Globus pallidus (tissue), 1 donor: ENCODE data around the gene CEACAM6.

Experiments used
- DNase-seq: peaks from one replicate; pipeline ENCODE4 v3.0.0-alpha.2; 2015; ENCODE audit warnings: low spot score

CEACAM6 gene

GRCh38 chr19:41796362-41796761, 41.0 kb downstream of the CEACAM6 start, which contains the start of gene CEACAM3:
Gene CEACAM3 (plus strand): TSS chr19:41796587. CDS start chr19:41796678, 91 bp downstream.
- no peak for DNase-seq

GRCh38 chr19:41796901-41797300, 41.6 kb downstream of the CEACAM6 start:
- DNase-seq: no peak

DNA sequence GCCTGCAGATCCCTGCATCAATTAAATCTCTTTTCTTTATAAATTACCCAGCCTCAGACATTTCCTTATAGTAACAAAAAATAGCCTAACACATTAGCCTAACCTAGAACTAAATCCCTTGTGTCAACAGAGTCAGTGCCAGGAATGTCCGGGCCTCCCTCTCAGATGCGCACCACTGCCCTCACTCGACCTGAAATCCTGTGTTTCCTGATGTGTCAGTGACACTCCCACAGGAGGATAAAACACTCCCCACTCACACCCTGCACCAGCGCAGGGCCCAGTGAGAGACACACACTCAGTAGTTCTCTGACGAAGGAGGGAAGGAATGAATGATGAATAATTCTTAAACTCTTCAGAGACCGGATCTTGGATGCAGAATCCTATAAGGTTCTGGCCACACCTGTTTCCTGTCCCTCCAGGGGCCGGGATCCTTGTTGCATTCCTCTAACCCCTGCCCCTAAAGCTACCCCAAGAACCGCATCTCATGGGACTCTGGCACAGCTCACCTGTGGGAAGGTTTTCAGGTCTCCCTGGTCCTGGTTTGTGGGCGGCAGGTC, 44.2 kb downstream of the CEACAM6 start:
- no peak for DNase-seq

DNA sequence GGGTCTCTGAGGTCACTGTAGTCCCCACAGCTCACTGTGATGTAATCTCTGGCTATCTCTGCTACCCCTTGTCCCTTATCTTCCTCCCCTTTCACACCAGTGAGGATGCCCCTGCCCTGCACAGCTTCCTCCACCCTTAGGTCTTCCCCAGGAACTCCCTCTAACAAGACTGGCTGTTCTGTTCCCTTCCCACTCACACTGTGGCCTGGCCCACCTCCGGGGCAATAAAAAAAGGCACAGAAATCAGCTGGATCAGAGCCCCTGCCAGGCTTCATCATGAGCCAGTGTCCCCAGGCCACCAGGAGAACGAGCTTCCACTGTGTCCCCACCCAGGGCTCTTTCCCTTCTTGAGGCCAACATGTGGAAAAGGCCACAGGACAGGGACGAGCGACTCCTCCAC, 45.7 kb downstream of the CEACAM6 start:
- no peak for DNase-seq

GRCh38 chr19:41801792-41802211, 46.5 kb downstream of the CEACAM6 start:
- no peak for DNase-seq

DNA sequence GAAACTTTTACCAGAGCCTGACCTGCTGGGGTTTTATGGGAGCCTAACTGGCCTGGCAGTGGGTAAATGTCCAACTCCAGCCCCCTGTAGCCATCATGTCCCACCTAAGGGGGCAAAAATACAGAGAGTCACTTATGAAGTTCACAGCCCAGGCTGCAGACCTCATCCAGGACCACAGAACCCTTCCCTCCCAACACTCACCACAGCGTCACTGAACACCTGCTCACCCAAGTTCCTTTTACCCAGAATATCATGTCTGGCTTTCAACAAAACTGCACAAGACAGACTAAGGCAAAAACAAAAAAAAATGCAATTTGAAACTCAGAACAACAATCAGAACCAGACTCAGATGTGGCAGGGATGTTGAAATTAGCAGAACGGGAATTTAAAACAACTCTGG, 47.4 kb downstream of the CEACAM6 start:
- DNase-seq: no peak

- no peak for DNase-seq
These were observed 49.0 kb downstream of the CEACAM6 start for GRCh38 chr19:41804336-41804735.

DNA sequence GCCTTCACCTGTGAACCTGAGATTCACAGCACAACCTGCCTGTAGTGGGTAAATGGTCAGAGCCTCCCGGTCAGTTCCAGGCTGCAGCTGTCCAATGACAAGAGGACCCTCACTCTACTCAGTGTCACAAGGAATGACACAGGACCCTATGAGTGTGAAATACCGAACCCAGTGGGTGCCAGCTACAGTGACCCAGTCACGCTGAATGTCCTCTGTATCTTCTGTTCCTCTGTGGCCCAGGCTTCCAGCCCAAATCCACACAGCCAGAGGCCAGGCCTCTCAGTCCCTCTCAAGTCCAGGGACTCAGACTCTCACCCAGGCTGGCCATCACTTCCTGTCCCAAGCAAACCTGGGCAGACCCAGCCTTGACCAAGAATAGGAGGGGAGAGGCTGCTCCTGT, 51.8 kb downstream of the CEACAM6 start:
- DNase-seq: no peak

DNA sequence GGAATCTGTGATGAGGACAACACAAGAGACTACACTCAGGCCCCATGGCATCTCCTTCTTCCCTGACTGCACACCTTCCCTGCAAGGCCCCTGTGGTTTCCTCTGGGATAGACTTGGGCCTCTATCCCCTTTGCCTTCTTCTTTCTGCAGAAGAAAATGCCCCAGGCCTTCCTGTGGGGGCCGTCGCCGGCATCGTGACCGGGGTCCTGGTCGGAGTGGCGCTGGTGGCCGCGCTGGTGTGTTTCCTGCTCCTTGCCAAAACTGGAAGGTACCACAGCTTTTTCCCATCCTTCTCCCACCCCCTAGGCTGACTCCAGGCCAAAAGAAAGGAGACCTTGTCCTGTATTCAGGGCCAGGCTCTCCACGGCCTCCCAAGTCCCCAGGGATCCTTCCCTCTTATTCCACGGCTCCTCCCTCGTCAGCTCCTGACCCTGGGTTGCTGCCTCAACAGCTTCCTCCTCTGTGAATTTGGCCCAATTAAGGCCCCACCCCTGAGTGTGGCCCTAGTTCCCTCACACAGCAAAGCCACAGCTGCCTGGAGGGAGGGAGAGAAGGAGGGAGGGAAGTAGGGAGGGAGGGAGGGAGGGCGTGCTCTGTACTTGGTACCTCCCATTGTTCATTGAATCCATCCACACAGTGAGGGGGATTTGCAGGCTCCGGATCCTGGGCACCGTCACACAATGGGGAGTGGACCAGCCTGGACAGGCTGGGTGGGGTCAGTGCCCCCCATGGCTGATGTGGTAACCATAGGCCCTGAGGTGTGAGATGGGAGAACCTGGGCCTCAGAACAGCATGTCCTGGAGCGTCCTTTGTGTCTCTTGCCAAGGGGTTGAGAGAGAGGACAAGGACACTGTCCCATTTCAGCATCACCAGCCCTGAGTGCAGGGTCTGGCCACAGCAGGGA, 53.6 kb downstream of the CEACAM6 start:
- DNase-seq: no peak

DNA sequence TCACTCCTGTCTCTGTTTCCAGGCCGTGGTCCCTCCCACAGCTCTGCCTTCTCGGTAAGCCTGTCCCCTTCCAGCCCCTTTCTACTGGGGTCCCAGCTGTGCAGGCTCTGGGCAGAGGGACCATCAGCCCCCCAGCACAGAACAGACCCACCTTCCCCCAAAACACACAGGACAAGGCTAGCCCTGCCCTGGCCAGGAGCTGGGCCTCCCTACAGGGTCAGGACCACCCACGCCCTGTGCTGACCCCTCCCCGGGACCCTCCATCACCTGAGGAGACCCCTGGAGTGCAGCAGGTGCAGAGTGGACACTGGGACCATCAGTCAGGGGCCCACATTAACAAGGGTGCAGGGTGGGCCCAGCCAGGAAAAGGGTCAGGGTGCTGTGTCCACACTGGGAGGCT, 55.0 kb downstream of the CEACAM6 start:
- DNase-seq: no peak

DNA sequence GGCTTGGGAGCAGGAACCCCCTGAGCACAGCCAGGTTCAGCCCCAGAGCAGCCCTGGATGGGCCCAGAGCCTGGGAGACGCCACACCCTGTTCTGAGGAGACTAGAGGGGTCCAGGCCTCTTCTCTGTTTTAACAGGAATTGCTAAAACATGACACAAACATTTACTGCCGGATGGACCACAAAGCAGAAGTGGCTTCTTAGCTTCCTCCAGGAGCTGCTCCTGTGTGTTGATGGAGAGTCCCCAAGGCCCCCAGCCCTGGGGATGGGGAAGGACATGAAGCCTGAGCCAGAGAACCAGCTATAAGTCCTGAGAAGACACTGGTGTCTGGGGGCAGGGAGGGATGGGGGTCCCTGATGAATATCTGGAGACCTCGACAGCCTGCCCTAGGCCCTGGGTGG, 55.7 kb downstream of the CEACAM6 start:
- peak; percentile 38 for DNase-seq

GRCh38 chr19:41811981-41812380, 56.7 kb downstream of the CEACAM6 start:
- no peak for DNase-seq

DNA sequence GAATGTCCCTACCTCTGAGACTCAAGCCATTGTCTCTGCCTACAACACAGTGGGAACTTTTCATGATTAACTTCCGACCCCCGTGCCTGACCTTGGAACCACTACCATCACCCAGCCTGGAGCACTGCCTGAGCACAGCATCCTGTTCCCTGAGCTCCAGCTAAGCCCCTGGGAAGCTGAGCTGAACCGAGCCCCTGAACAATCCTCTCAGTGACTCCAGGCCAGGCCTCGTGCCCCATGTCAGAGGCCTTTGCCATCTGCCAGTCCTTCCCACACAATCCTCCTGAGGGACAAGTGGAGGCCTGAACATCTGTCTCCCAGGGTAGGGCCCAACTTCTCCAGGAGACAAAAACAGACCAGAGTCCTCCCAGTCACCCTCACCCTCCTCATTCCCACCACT, 58.6 kb downstream of the CEACAM6 start:
- DNase-seq: no peak

GRCh38 chr19:41815301-41815700, 60.0 kb downstream of the CEACAM6 start:
- DNase-seq: no peak

- DNase-seq: no peak
These were observed 61.4 kb downstream of the CEACAM6 start for GRCh38 chr19:41816761-41817160.

GRCh38 chr19:41821003-41821735, 65.8 kb downstream of the CEACAM6 start:
- DNase-seq: no peak
